ENCODE data around the gene REXO1. TPM values are rescaled to one million over a fixed set of nuclear protein-coding genes. Genes with fewer than 3 reads are reported as not detected.

REXO1 gene
- total and polyA plus RNA-seq, 2 of the 13 experiments (the other 11 are each of a cell fraction or from before 2014, with no cell fraction given): 5.0 to 11.2 TPM

DNA sequence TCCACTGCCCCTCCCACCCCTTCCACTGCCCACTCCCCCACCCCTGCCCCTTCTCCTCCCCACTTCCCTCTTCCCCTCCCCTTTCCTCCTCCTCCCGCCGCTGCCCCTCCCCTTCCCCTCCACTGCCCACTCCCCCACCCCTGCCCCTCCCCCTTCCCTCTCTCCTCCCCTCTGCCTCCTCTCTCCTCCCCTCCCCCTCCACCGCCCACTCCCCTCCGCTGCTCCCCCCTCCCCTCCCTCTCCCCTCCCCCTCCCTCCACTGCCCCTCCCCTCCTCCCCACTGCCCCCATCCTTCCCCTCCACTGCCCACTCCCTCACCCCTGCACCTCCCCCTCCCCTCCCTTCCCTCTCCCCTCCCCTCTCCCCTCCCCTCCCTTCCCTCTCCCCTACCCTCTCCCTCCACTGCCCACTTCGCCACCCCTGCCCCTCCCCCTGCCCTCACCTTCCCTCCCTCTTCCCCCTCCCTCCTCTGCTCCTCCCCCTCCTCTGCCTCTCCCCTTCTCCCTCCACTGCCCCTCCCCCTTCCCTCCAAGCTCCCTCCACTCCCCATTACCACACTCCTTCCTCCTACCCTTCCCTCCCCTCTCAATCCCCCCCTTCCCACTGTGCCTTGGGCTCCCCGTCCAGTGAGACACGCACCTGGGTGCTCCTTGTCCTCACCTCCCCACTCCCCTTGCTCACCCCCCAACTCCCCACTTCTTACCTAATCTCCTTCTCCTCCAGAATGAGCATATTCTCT, 58.1 kb downstream of the REXO1 start (continued):
- TF ChIP-seq SP4 (CRISPR knock-in tag; IDR thresholded peaks at IDR 0.05) (no peak), SOX6 (IDR thresholded peaks at IDR 0.05) (no peak), SOX6 (CRISPR knock-in tag; IDR thresholded peaks at IDR 0.05) (no peak), PPARG (CRISPR knock-in tag; conservative IDR thresholded peaks at IDR 0.05) (no peak), SNRNP70 (IDR thresholded peaks at IDR 0.05; ENCODE audit: low read depth, low read length) (no peak)
- TF ChIP-seq, protein P1, sequence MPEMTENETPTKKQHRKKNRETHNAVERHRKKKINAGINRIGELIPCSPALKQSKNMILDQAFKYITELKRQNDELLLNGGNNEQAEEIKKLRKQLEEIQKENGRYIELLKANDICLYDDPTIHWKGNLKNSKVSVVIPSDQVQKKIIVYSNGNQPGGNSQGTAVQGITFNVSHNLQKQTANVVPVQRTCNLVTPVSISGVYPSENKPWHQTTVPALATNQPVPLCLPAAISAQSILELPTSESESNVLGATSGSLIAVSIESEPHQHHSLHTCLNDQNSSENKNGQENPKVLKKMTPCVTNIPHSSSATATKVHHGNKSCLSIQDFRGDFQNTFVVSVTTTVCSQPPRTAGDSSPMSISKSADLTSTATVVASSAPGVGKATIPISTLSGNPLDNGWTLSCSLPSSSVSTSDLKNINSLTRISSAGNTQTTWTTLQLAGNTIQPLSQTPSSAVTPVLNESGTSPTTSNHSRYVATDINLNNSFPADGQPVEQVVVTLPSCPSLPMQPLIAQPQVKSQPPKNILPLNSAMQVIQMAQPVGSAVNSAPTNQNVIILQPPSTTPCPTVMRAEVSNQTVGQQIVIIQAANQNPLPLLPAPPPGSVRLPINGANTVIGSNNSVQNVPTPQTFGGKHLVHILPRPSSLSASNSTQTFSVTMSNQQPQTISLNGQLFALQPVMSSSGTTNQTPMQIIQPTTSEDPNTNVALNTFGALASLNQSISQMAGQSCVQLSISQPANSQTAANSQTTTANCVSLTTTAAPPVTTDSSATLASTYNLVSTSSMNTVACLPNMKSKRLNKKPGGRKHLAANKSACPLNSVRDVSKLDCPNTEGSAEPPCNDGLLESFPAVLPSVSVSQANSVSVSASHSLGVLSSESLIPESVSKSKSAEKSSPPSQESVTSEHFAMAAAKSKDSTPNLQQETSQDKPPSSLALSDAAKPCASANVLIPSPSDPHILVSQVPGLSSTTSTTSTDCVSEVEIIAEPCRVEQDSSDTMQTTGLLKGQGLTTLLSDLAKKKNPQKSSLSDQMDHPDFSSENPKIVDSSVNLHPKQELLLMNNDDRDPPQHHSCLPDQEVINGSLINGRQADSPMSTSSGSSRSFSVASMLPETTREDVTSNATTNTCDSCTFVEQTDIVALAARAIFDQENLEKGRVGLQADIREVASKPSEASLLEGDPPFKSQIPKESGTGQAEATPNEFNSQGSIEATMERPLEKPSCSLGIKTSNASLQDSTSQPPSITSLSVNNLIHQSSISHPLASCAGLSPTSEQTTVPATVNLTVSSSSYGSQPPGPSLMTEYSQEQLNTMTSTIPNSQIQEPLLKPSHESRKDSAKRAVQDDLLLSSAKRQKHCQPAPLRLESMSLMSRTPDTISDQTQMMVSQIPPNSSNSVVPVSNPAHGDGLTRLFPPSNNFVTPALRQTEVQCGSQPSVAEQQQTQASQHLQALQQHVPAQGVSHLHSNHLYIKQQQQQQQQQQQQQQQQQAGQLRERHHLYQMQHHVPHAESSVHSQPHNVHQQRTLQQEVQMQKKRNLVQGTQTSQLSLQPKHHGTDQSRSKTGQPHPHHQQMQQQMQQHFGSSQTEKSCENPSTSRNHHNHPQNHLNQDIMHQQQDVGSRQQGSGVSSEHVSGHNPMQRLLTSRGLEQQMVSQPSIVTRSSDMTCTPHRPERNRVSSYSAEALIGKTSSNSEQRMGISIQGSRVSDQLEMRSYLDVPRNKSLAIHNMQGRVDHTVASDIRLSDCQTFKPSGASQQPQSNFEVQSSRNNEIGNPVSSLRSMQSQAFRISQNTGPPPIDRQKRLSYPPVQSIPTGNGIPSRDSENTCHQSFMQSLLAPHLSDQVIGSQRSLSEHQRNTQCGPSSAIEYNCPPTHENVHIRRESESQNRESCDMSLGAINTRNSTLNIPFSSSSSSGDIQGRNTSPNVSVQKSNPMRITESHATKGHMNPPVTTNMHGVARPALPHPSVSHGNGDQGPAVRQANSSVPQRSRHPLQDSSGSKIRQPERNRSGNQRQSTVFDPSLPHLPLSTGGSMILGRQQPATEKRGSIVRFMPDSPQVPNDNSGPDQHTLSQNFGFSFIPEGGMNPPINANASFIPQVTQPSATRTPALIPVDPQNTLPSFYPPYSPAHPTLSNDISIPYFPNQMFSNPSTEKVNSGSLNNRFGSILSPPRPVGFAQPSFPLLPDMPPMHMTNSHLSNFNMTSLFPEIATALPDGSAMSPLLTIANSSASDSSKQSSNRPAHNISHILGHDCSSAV (CRISPR knock-in tag; IDR thresholded peaks at IDR 0.05; ENCODE audit: borderline replicate concordance): no peak

Measured in HepG2 (cell line).